HepG2 (cell line): ENCODE measurements around the gene TMEM14B. TPM values are rescaled to one million over a fixed set of nuclear protein-coding genes. Genes with fewer than 3 reads are reported as not detected.
A peak's percentile ranks its signal among the peaks of the same experiment; 100 is the strongest.

Experiments
- ATF1 ChIP-seq: IDR thresholded peaks from 2 replicates; pipeline ENCODE4 v1.6.1; 2016; ENCODE audit warnings: mild to moderate bottlenecking, control low read depth
- CCDC6 ChIP-seq: sonication (generic); formaldehyde crosslinking; IDR thresholded peaks from 2 replicates; pipeline ENCODE4 v1.8.1; 2022; ENCODE audit warnings: mild to moderate bottlenecking, missing genetic modification reagents, moderate library complexity
- FOXA1 ChIP-seq, 2 experiments: fragments of 450-650 bp in 1 of 2; sonication (generic) in 1 of 2; formaldehyde crosslinking in 1 of 2; IDR thresholded peaks; 2 replicates each; pipeline versions ENCODE4 v1.4.0 to v1.6.1; 2016 to 2020; ENCODE audit warnings: missing genetic modification reagents in 1 of 2
- MED1 ChIP-seq: sonication (generic); formaldehyde crosslinking; IDR thresholded peaks from 2 replicates; pipeline ENCODE4 v1.4.0; 2020; ENCODE audit warnings: missing genetic modification reagents
- SATB2 ChIP-seq: sonication (generic); formaldehyde crosslinking; IDR thresholded peaks from 2 replicates; pipeline ENCODE4 v1.5.0; 2020; ENCODE audit warnings: missing genetic modification reagents
- ZBTB42 ChIP-seq: sonication (generic); formaldehyde crosslinking; IDR thresholded peaks from 2 replicates; pipeline ENCODE4 v1.5.0; 2020; ENCODE audit warnings: mild to moderate bottlenecking, missing genetic modification reagents
- ZNF3 ChIP-seq: IDR thresholded peaks from 2 replicates; pipeline ENCODE4 v1.7.0; 2017; ENCODE audit warnings: inconsistent platforms
- ZNF446 ChIP-seq: sonication (generic); formaldehyde crosslinking; IDR thresholded peaks from 2 replicates; pipeline ENCODE4 v1.5.0; 2020; ENCODE audit warnings: mild to moderate bottlenecking, missing genetic modification reagents
- ZNF547 ChIP-seq: sonication (generic); formaldehyde crosslinking; IDR thresholded peaks from 2 replicates; pipeline ENCODE4 v1.5.1; 2020; ENCODE audit warnings: mild to moderate bottlenecking, missing genetic modification reagents
- polyA plus RNA-seq, 8 experiments: library from polyadenylated mRNA; depleted of rRNA in 3 of 8; stranded (reverse) in 7 of 8; unstranded in 1 of 8; fragments of >200 nt; fragmentation: Illumina TruSeq in 4 of 8; extraction: Trizol in 4 of 8; gene quantifications; 2 replicates each; pipeline versions ENCODE4 v1.2.1 to v1.2.3, GENCODE V29; 2011 to 2016; ENCODE audit warnings: low read depth in 4 of 8, missing spikeins in 1 of 8, mixed read lengths in 1 of 8; ENCODE audit not compliant: insufficient read depth in 1 of 8
- total RNA-seq, 5 experiments: library from RNA; depleted of rRNA; stranded (reverse); fragments of >200 nt; fragmentation: Illumina TruSeq; extraction: Trizol; gene quantifications; 2 replicates each; pipeline ENCODE4 v1.2.3, GENCODE V29; 2016; ENCODE audit warnings: low read depth in 1 of 5
- TF ChIP-seq, protein P1 (sequence below): sonication (generic); formaldehyde crosslinking; IDR thresholded peaks from 2 replicates; pipeline ENCODE4 v1.5.0; 2020; ENCODE audit warnings: mild to moderate bottlenecking, missing genetic modification reagents, borderline replicate concordance
- TF ChIP-seq, protein P2 (sequence below), 2 experiments: sonication (generic) in 1 of 2; formaldehyde crosslinking in 1 of 2; IDR thresholded peaks; 2 replicates each; pipeline versions ENCODE4 v1.5.1 to v1.6.1; 2011 to 2020; ENCODE audit warnings: borderline replicate concordance in 1 of 2, low read depth in 1 of 2, low read length in 1 of 2, mild to moderate bottlenecking in 1 of 2, missing genetic modification reagents in 1 of 2, moderate library complexity in 1 of 2
- TF ChIP-seq, protein P3 (sequence below): sonication (generic); formaldehyde crosslinking; IDR thresholded peaks from 2 replicates; pipeline ENCODE4 v1.4.0; 2020; ENCODE audit warnings: mild to moderate bottlenecking, missing genetic modification reagents
- TF ChIP-seq, protein P4 (sequence below): IDR thresholded peaks from 2 replicates; pipeline ENCODE4 v1.6.1; 2012; ENCODE audit warnings: inconsistent platforms
- TF ChIP-seq, protein P5 (sequence below): sonication (generic); formaldehyde crosslinking; IDR thresholded peaks from 2 replicates; pipeline ENCODE4 v1.4.0; 2020; ENCODE audit warnings: missing genetic modification reagents

The TMEM14B gene
- total and polyA plus RNA-seq, 2 of the 13 experiments (the other 11 are each of a cell fraction or from before 2014, with no cell fraction given): 133 to 200 TPM

DNA sequence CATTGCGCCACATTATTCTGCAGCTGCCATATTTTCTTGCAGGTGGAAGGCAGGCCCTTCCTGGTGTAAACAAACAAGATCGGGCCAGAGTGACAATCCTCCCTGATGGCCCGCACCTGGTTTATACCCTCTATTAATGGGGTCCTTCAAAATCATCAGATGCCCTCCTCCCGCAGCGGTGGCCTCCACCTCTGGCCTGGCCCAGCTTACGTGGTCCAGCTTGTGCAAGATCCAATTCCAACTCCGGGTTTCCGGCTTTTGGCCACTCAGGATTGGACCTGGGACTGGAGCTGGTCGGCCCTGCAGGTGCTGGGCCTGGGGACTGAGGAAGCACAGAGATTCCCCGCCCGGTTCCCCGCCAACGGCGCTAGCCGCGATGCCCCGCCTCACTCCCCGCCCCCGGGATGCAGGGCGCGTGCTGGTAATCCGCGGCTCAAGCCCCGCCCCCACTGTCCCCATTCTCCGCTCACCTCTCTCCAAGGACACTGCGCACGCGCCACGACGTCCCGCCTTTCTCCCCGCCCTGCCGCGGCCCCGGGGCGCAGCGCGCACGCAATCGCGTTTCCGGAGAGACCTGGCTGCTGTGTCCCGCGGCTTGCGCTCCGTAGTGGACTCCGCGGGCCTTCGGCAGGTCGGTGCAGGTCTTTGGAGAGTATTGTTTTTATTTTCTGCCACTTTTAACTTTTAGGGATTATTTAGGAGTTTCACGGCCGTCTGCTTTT lies at the start of gene TMEM14B (continued):
- TF ChIP-seq, protein P1, sequence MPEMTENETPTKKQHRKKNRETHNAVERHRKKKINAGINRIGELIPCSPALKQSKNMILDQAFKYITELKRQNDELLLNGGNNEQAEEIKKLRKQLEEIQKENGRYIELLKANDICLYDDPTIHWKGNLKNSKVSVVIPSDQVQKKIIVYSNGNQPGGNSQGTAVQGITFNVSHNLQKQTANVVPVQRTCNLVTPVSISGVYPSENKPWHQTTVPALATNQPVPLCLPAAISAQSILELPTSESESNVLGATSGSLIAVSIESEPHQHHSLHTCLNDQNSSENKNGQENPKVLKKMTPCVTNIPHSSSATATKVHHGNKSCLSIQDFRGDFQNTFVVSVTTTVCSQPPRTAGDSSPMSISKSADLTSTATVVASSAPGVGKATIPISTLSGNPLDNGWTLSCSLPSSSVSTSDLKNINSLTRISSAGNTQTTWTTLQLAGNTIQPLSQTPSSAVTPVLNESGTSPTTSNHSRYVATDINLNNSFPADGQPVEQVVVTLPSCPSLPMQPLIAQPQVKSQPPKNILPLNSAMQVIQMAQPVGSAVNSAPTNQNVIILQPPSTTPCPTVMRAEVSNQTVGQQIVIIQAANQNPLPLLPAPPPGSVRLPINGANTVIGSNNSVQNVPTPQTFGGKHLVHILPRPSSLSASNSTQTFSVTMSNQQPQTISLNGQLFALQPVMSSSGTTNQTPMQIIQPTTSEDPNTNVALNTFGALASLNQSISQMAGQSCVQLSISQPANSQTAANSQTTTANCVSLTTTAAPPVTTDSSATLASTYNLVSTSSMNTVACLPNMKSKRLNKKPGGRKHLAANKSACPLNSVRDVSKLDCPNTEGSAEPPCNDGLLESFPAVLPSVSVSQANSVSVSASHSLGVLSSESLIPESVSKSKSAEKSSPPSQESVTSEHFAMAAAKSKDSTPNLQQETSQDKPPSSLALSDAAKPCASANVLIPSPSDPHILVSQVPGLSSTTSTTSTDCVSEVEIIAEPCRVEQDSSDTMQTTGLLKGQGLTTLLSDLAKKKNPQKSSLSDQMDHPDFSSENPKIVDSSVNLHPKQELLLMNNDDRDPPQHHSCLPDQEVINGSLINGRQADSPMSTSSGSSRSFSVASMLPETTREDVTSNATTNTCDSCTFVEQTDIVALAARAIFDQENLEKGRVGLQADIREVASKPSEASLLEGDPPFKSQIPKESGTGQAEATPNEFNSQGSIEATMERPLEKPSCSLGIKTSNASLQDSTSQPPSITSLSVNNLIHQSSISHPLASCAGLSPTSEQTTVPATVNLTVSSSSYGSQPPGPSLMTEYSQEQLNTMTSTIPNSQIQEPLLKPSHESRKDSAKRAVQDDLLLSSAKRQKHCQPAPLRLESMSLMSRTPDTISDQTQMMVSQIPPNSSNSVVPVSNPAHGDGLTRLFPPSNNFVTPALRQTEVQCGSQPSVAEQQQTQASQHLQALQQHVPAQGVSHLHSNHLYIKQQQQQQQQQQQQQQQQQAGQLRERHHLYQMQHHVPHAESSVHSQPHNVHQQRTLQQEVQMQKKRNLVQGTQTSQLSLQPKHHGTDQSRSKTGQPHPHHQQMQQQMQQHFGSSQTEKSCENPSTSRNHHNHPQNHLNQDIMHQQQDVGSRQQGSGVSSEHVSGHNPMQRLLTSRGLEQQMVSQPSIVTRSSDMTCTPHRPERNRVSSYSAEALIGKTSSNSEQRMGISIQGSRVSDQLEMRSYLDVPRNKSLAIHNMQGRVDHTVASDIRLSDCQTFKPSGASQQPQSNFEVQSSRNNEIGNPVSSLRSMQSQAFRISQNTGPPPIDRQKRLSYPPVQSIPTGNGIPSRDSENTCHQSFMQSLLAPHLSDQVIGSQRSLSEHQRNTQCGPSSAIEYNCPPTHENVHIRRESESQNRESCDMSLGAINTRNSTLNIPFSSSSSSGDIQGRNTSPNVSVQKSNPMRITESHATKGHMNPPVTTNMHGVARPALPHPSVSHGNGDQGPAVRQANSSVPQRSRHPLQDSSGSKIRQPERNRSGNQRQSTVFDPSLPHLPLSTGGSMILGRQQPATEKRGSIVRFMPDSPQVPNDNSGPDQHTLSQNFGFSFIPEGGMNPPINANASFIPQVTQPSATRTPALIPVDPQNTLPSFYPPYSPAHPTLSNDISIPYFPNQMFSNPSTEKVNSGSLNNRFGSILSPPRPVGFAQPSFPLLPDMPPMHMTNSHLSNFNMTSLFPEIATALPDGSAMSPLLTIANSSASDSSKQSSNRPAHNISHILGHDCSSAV (CRISPR knock-in tag): no peak
- no peak; the same call in 1 of the 2 replicates for TF ChIP-seq ZNF3 (CRISPR knock-in tag)
- TF ChIP-seq MED1: peak; percentile 76; the same call in 1 of the 2 replicates
- no peak for TF ChIP-seq SATB2 (CRISPR knock-in tag)
- TF ChIP-seq, protein P2, sequence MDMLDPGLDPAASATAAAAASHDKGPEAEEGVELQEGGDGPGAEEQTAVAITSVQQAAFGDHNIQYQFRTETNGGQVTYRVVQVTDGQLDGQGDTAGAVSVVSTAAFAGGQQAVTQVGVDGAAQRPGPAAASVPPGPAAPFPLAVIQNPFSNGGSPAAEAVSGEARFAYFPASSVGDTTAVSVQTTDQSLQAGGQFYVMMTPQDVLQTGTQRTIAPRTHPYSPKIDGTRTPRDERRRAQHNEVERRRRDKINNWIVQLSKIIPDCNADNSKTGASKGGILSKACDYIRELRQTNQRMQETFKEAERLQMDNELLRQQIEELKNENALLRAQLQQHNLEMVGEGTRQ (IDR thresholded peaks at IDR 0.05; ENCODE audit: low read depth, low read length): no peak
- TF ChIP-seq, protein P2 (CRISPR knock-in tag; IDR thresholded peaks at IDR 0.05; ENCODE audit: borderline replicate concordance): peak; percentile 78
- peak; percentile 91; the same call in 1 of the 2 replicates for TF ChIP-seq ZNF446 (CRISPR knock-in tag)
- TF ChIP-seq, protein P3, sequence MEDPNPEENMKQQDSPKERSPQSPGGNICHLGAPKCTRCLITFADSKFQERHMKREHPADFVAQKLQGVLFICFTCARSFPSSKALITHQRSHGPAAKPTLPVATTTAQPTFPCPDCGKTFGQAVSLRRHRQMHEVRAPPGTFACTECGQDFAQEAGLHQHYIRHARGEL (CRISPR knock-in tag): peak; percentile 79; the same call in 1 of the 2 replicates
- no peak for TF ChIP-seq ZBTB42 (CRISPR knock-in tag)
- TF ChIP-seq, protein P4, sequence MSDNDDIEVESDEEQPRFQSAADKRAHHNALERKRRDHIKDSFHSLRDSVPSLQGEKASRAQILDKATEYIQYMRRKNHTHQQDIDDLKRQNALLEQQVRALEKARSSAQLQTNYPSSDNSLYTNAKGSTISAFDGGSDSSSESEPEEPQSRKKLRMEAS: peak; percentile 93
- peak; percentile 94; the same call in 1 of the 2 replicates for TF ChIP-seq ZNF547
- no peak for TF ChIP-seq FOXA1 (IDR thresholded peaks at IDR 0.05)
- peak; percentile 41; the same call in 1 of the 2 replicates for TF ChIP-seq FOXA1 (CRISPR knock-in tag; IDR thresholded peaks at IDR 0.05)
- no peak; the same call in 1 of the 2 replicates for TF ChIP-seq CCDC6 (CRISPR knock-in tag)
- 0 out of 2 replicates have a peak, but pooled peaks have one; percentile 6 for TF ChIP-seq ATF1 (CRISPR knock-in tag)
- TF ChIP-seq, protein P5, sequence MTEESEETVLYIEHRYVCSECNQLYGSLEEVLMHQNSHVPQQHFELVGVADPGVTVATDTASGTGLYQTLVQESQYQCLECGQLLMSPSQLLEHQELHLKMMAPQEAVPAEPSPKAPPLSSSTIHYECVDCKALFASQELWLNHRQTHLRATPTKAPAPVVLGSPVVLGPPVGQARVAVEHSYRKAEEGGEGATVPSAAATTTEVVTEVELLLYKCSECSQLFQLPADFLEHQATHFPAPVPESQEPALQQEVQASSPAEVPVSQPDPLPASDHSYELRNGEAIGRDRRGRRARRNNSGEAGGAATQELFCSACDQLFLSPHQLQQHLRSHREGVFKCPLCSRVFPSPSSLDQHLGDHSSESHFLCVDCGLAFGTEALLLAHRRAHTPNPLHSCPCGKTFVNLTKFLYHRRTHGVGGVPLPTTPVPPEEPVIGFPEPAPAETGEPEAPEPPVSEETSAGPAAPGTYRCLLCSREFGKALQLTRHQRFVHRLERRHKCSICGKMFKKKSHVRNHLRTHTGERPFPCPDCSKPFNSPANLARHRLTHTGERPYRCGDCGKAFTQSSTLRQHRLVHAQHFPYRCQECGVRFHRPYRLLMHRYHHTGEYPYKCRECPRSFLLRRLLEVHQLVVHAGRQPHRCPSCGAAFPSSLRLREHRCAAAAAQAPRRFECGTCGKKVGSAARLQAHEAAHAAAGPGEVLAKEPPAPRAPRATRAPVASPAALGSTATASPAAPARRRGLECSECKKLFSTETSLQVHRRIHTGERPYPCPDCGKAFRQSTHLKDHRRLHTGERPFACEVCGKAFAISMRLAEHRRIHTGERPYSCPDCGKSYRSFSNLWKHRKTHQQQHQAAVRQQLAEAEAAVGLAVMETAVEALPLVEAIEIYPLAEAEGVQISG (CRISPR knock-in tag): peak; percentile 85
